Measurements from ENCODE around the gene ITPRIP. TPM values are rescaled to one million over a fixed set of nuclear protein-coding genes. Genes with fewer than 3 reads are reported as not detected.

Gene ITPRIP
- polyA plus RNA-seq, 1 donor (not counting 4 experiments of a cell fraction or from before 2014, with no cell fraction given) = 12.1 TPM

- DNase-seq (ENCODE audit: low read depth, low spot score) (no peak), FAIRE-seq (peak; percentile 72)
- Histone ChIP-seq H3K4me2 (ENCODE audit: control insufficient read depth, extremely low read depth, insufficient read depth, low read depth, low read length) (peak overlapping the region; percentile 77), H2AFZ (ENCODE audit: control insufficient read depth, low read length) (no peak overlapping the region), H3K9me1 (ENCODE audit: control insufficient read depth, extremely low read depth, insufficient read depth, low read length) (peaks cover 7% of the 10 kb centered on the region), H4K20me1 (ENCODE audit: control insufficient read depth, extremely low read depth, insufficient read depth, low read length) (no peaks in the 10 kb centered on the region), H3K36me3 (ENCODE audit: control insufficient read depth in 2 of 2, extremely low read depth in 1 of 2, insufficient read depth in 2 of 2, low read length in 2 of 2) (peaks cover 0 to 12% of the 10 kb centered on the region in 2 experiments), H3K9me3 (ENCODE audit: control insufficient read depth, low read depth, low read length) (no peaks in the 10 kb centered on the region), H3K4me3 (ENCODE audit: control insufficient read depth in 2 of 3, extremely low read depth in 1 of 3, insufficient read depth in 2 of 3, low read depth in 1 of 3, low read length in 3 of 3) (peak overlapping the region in 2 of 3 experiments; percentile 23 to 90), H3K9ac (ENCODE audit: control insufficient read depth, extremely low read depth, insufficient read depth, low read length) (peak overlapping the region; percentile 95), H3K27me3 (ENCODE audit: control insufficient read depth, extremely low read depth, insufficient read depth, low read length) (no peaks in the 10 kb centered on the region), H3K27ac (ENCODE audit: control insufficient read depth, insufficient read depth, low read length) (peak overlapping the region; percentile 69), H3K4me1 (ENCODE audit: control insufficient read depth, extremely low read depth, insufficient read depth, low read length) (peaks cover 59% of the 10 kb centered on the region), H3K79me2 (ENCODE audit: control insufficient read depth, insufficient read depth, low read length) (peaks cover 71% of the 10 kb centered on the region)
- dilution Hi-C loops (cut with MboI; ENCODE audit: extremely low pct_ligation_motif_present, low sequenced_read_pairs) = no loop called here
- TF ChIP-seq CTCF (optimal IDR thresholded peaks at IDR 0.05 in 1 of 3, IDR thresholded peaks at IDR 0.05 in 1 of 3, conservative IDR thresholded peaks at IDR 0.05 in 1 of 3; ENCODE audit: extremely low read depth in 1 of 3, insufficient read depth in 2 of 3, low read length in 3 of 3) = no peak
- TF ChIP-seq EZH2 (IDR thresholded peaks at IDR 0.05; ENCODE audit: low read length) = no peak
Observed at GRCh38 chr10:104334965-104335650, 3.2 kb downstream of the ITPRIP start.

- Histone ChIP-seq H3K4me2 (ENCODE audit: control insufficient read depth, extremely low read depth, insufficient read depth, low read depth, low read length) (peak overlapping the region; percentile 77), H2AFZ (ENCODE audit: control insufficient read depth, low read length) (no peak overlapping the region), H4K20me1 (ENCODE audit: control insufficient read depth, extremely low read depth, insufficient read depth, low read length) (no peaks in the 10 kb centered on the region), H3K9ac (ENCODE audit: control insufficient read depth, extremely low read depth, insufficient read depth, low read length) (peak overlapping the region; percentile 3), H3K79me2 (ENCODE audit: control insufficient read depth, insufficient read depth, low read length) (peaks cover 71% of the 10 kb centered on the region), H3K27ac (ENCODE audit: control insufficient read depth, insufficient read depth, low read length) (peak overlapping the region; percentile 69), H3K4me3 (ENCODE audit: control insufficient read depth in 2 of 3, extremely low read depth in 1 of 3, insufficient read depth in 2 of 3, low read depth in 1 of 3, low read length in 3 of 3) (no peak overlapping the region), H3K9me3 (ENCODE audit: control insufficient read depth, low read depth, low read length) (no peaks in the 10 kb centered on the region), H3K27me3 (ENCODE audit: control insufficient read depth, extremely low read depth, insufficient read depth, low read length) (no peaks in the 10 kb centered on the region), H3K9me1 (ENCODE audit: control insufficient read depth, extremely low read depth, insufficient read depth, low read length) (peaks cover 7% of the 10 kb centered on the region), H3K36me3 (ENCODE audit: control insufficient read depth in 2 of 2, extremely low read depth in 1 of 2, insufficient read depth in 2 of 2, low read length in 2 of 2) (peaks cover 0 to 12% of the 10 kb centered on the region in 2 experiments), H3K4me1 (ENCODE audit: control insufficient read depth, extremely low read depth, insufficient read depth, low read length) (peaks cover 59% of the 10 kb centered on the region)
- dilution Hi-C loops (cut with MboI; ENCODE audit: extremely low pct_ligation_motif_present, low sequenced_read_pairs) = no loop called here
- TF ChIP-seq CTCF (optimal IDR thresholded peaks at IDR 0.05 in 1 of 3, IDR thresholded peaks at IDR 0.05 in 1 of 3, conservative IDR thresholded peaks at IDR 0.05 in 1 of 3; ENCODE audit: extremely low read depth in 1 of 3, insufficient read depth in 2 of 3, low read length in 3 of 3) = no peak
- no peak for TF ChIP-seq EZH2 (IDR thresholded peaks at IDR 0.05; ENCODE audit: low read length)
- FAIRE-seq (no peak), DNase-seq (ENCODE audit: low read depth, low spot score) (no peak)
Observed at GRCh38 chr10:104334561-104334960, 3.7 kb downstream of the ITPRIP start.
